HG03354 (cell line): ENCODE results near the gene TBXAS1.

ENCODE experiments used
- ATAC-seq: cut with Tn5 transposase; IDR thresholded peaks from one replicate; pipeline ENCODE4 v1.9.1; 2021; ENCODE audit warnings: mild to moderate bottlenecking; ENCODE audit not compliant: unreplicated experiment, poor library complexity, severe bottlenecking

Gene TBXAS1

DNA sequence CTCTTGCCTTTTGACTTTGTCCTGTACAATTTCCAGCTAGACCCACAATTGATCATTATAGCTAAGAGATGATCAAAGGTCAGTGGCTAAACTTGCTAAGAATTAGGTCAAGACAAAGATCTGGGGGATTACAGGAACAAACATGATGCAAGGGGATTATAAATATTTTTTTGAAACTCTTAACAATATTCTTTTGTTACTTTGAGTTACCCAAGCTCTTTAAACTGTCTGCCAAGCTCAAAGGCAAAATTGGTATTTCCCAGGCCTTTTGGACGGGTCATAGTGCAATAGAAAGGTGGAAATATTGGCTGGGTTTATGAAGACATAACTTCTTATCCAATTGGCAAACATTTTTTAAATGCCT, 23.4 kb downstream of the TBXAS1 start:
- no peak for ATAC-seq

DNA sequence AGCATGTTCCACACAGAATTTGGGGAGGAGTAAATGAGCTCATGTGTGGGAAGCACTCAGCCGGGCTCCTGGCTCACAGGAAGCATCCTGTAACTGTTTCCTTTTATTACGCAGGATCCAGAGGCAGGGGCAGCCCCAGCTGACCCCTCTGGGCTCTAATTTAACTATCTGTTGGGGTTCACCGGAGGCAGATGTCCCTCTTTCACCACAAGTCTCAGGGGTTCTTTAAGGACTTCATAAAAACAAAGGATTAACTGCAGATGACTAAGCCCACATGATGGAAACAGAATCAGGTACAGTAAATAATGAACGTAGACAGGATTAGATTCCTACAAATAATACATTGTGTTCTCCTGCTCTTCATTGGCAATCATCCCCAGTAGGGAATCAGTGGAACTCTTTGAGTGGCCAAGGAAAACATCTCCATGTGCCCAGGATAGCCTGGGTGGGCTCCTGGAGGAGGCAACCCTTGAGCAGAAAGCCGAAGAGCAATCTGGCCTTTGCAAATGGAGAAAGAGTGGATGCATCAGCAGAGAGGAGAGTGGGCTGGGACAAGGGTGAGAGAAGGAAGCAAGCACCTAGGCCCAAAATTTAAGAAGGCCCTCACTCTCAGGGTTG, 24.6 kb downstream of the TBXAS1 start:
- ATAC-seq = no peak

DNA sequence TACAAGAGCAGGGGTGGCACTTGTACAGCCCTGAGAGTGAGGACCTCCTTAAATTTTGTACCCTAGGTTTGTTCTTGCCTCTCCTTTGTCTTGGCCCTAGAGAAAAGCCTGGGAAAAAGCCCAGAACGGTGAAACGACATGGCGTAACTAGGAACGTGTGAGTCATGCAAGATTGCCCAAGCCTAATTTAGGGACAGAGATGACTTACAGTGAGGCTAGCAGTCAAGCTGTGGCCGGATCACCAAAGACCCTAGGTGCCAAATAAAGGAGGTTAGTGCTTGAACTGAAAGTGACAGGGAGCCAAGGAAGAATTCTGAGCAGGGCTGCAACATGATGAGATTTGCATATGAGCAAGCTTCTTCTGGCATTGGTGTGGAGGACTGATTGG, 25.1 kb downstream of the TBXAS1 start:
- no peak for ATAC-seq

DNA sequence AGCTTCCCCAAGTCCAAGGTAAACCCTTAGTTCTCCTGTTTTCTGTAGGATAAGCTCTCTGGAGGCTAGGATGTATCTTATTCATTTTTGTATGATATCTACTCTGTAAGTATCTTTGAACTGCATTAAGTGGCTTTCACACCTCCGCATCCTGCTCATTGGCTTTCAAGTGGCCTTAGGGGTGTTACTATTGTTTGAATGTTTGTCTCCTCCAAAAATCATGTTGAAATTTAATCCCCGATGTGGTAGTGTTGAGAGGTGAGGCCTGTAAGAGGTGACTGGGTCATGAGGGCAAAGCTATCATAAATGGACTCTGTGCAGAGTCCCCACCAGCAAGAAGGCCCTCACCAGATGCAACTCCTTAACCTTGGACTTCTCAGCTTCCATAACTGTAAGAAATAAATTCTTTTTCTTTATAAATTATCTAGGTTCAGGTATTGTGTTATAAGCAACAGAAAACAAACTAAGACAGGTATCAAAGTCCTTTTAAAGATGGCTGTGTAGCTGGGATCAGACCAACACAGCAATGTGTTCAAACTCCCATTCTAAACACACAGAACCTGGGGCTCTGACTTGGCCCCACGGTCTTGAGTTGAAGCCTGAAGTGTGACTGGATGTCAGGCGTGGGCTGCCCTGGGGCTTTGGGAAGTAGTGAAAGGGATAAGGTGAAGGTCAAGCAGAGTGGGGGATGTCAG, 25.9 kb downstream of the TBXAS1 start:
- ATAC-seq = peak; percentile 27

DNA sequence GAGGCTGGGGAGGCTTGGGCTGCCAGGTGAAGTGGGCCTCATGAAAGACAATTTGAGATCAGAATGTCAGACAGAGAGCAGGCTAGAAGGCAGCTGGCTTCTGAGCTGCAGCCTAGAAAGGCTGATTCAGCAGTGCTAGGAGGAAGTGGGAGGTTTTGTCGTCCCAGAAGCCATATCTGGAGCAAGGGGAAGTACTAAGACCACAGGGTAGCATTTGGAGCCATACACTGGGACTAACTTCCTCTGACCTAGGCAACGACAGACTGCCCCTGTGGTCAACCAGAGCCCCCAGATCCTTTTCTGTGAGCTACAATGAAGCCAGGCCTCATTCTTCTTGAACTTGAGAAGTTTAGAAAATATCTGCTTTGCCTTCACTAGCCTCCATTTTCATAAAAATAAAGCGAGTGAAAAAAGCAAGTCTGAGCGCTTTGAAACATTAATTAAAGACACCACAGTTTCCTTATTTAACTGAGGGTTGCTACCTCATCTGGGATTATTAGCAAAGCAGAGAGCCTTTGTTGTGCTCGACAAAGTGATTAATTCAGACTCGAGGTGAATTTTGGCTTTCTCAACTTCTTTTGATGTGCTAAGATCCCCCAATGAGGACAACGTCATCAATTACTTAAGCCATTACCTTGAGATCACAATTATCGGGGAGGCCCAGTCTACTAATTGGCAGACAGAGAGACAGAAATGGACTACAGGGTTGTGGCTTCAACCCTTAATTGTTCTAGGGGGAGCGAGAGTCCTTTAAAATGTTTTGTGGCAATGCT, 26.6 kb downstream of the TBXAS1 start:
- ATAC-seq = peak; percentile 78

DNA sequence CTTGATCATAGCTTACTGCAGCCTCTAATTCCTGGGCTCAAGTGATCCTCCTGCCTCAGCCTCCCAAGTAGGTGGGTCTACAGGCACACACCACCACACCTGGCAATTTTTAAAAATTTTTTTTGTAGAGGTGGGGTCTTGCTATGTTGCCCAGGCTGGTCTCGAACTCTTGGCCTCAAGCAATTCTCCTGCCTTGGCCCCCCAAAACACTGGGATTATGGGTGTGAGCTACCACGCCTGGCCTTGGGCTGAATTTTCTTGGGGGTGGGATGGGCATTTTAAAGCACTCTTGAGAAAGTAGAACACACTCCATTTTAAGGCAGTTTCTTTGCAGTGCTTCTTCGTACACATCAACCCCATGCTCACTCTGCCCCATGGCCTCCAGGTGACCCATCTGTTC, 28.7 kb downstream of the TBXAS1 start:
- ATAC-seq = no peak

DNA sequence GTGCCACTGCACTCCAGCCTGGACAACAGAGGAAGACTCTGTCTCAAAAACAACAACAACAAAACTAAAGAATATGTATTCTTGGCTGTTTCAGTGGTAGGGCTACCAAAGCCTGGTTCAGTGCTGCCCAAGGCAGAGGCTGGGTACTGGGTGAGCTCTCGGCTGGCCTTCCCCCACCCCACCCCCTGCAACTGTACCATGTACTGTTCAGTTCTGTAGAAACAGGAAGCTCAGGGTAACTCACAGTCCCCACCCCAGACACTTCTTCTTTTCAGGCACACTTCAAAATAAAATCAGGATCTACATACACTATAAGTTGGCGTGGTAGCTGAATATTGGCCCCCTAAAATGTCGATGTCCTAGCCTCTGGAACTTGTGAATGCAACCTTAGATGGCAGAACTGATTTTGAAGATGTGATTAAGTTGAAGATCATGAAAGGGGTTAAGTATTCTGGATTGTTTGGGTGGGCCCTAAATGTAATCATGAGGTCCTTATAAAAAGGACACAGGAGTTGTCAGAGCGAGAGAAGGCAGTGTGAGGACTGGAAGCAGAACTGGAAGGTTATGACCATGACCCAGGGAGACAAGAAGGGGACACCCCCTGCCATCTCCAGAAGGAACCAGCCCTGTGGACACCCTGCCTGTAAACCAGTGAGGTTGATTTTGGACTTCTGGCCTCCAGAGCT, 31.2 kb downstream of the TBXAS1 start:
- ATAC-seq = no peak

DNA sequence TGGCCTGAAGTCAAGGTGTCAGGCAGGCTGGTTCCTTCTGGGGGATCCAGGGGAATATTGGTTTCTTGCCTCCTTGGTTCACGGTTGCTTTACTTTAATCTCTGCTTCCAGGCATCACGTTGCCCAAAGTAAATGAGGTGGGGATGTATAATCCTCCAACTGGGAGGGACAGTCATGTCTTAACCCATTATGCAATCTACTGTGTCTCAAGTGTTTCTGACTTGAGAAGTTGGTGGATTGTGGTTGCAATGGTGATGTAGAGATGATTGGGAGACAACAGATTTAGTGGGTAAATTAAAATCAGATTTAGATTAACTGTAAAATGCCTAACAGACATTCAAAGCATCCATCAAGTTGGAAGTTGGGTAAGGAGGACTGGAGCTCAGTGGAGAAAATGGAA, 32.7 kb downstream of the TBXAS1 start:
- no peak for ATAC-seq

DNA sequence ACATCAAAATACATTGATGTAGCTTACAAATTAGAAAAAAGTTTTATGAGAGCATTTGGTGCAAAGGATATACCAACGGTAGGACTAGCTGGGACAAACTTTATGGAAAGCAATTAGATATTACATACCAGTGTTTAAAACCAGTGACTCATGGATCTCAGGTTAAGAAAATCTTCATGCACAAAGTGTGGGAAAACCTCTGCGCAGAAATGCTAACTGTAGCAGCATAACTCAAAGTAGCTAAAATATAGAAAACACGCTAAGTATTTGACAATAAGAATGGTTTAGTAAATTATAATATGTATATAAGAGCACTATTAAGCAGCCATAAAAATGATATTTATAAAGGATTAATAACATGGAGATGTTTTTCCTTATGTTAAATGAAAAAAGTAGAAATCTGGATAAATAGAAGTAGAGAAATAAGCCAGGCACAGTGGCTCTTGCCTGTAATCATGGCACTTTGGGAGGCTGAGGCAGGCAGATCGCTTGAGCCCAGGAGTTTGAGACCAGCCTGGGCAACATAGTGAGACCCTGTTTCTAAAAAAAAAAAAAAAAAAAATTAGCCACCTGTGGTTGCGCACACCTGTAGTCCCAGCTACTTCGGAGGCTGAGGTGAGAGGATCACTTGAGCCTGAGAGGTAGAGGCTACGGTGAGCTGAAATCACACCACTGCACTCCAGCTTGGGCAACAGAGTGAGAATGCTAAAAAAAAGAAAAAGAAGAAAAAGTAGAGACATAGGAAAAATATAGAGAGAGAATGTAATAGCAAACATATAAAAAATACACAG, 37.2 kb downstream of the TBXAS1 start:
- no peak for ATAC-seq

DNA sequence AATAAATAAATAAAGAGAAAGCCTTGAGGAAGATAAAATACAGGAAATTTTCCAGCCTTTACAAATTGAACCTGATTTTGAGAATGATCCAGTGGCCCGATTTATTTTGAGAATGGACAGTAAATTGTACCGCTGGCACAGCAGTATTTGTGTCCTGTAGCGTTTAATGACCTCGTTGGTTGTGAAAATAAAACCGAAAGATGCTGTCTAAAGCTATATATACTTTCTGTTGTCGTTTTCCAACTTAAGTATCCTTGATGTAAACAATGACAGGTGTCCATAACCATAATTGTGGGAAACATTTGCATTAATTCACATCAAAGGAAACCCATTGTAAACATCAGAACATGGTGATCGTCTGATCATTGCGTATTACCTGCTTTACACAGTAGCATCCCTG, 38.8 kb downstream of the TBXAS1 start:
- no peak for ATAC-seq

DNA sequence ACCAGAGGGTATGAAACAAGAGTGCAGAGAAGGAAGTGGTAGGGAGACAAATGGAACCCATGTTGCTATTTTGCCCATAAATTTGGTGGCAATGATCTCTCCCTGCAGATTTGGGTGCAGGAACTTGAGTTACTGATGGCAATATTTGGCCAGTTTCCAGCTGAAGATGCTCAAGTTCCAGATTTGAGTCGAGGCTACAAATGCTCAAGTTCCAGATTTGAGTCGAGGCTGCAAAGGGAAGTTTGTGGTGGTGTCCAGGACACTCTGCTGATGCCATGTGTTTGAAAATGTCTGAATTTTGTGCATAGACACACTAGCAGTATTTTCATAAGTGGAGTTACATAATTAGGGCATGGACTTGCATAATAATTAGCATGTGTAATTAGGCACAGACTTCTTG, 40.8 kb downstream of the TBXAS1 start:
- ATAC-seq = no peak

DNA sequence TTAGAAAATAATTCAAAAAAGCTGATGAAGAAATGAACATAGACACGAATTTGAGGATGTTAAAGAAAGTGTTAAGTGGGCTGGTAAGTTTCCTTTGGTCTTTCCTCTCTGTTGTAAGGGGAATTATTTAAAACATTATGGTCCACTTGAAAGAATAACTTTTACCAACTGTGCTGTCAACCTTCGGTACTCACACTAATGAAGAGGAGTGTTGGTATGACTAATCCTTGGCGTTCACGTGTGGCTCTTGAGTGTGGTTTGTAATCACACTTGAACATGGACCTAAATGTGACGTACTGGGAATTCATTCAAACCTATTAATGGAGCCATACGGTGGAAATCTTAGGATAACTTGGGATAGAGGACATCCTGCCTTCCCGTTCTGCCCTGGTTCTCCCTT, 41.3 kb downstream of the TBXAS1 start:
- ATAC-seq = no peak

DNA sequence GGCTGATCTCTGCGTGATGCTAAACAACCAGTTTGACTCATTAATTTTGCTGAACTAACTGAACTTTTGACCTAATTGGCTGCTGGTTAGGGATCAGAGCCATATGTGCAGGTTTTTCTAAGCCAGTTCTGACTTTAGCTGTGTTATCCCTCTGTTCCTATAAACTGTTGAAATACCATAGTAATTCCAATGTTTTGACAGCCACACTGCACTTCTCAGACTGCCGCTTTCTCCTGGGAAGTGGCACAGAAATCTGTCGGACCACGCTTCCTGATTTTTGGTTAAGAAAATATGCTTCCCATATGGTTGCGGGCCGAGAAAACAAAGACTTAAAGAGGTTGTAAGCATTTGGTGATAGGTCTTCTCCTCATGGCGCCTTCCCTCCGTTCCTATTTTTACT, 42.3 kb downstream of the TBXAS1 start:
- no peak for ATAC-seq

DNA sequence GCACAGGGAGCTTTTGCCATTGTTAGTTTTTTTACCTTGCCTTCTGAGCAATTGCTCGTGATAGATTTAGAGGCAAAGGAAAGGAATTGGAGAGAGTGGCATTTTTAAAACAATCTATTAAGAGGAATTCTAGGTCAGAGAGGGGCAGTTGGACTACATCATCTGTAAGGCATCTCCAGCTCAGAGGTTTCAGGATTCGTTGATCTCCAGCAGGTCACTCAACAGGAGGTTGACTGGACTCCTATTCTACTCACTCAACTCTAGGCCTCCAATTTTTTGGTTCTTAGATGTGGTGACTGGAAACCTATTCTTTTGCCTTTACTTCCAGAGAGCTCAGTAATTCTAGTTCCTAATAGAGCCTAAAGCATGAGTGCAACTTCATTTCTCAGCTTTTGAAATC, 42.8 kb downstream of the TBXAS1 start:
- ATAC-seq = no peak

DNA sequence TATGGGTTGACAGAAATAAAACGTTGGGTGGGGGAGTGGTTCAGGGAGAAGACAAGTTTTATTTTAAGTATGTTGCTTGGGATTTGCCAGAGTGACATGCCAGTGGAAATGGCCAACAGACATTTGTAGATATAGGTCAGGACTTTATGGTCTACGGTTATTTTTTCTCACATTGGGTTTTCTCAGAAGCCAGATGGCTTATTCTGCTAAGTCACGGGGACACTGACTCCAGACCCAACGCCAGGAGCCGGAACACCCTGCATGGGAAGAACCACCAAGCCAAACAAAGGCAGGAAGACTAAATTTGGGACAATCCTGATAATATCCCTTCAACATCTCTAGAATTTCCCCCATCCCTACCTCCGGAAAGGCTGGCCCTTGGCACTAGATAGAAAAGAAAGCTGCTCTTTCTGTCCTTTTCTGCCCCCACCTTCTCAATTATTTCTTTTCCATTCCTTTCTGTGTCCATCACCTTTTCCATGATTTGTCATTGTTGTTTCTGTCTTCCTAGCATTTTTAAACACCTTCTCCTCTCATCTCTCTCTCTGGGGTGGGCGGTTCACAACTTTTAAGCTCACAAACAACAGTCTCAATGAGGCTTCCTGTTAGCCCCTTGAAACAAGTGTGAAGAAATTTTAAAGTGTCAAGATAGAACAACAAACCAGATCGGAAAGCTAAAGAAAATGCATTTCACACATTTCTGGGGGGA, 44.7 kb downstream of the TBXAS1 start:
- ATAC-seq = no peak

DNA sequence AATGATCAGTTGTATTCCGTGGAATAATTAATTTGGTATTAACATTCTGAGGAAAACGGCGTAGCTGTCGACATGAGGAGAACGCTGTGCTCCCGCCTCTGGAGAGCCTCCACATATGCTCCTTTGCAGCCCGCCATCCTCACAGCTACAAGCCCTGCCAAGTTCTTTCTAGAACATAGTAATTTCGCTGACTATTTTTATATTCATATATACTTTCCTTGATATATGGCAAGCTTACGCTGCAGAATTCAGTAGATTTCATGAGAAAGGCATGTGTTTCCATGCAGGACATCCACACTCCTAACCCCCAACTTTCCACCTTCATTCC, 45.2 kb downstream of the TBXAS1 start:
- no peak for ATAC-seq

DNA sequence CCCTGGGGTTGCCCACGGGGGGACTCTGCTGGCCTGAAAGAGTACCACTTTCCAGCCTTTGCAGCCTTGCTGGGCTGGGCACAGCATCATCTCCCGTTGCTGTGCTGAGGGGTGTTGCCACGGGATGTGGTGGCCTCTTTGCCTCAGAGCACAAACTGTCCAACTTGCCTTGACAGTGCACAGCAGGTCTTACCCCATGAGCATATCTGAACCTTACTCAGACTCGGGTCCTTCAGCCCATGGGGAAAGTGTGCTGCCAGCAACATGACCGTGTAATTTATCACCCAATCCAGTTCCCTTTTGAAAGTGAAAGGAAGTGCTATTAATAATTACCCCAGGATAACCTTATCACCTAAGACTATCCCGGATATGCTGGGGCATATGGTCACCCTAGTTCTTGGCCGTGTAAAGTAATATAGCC, 46.8 kb downstream of the TBXAS1 start:
- ATAC-seq = peak; percentile 94

DNA sequence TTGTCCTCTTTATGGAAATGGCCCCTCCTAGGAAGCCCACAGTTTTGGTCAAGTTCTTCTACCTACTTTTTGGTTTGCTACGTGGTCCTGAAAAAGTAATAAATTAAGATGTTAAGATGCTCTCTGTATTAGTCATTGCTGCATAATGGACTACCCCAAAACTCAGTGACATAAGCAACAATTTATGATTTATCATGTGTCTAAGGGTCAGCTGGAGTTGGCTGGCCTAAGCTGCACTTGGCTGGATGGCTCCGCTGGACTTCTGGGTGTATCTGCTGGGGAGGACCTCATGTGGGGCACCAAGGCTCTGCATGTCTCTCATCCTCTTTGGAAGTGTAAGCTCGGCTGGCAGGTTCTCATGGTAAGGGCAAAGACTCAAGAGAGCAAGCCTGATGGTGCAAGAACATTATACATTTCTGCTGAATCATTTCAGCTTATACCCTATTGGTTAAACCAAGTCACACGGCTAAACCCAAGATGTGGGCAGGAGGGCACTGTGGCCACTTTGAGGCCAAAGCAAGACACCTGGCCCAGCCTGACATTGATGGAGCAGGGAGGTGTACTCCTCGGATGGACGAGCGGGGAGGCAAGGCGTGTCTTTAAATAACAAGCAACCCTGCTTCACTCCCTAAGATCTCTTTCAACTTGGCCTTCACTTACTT, 47.7 kb downstream of the TBXAS1 start:
- ATAC-seq = no peak

DNA sequence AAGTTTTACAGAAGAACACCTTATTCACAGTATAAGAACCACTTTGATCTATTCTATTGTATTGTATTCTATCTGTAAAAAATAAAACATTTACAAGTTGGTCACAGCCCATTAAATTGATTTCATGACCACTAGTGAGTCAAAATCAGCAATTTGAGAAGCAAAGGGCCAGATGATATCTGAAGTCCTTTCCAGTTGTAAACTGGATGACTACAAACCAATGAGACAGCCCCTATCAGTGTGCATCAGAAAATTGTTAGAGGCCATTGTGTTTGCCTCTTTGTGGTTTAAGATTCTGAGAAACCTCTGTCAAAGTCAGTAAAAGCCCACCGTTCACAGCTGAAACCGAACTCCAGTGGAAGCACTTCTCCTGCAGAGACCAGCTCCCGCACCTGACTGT, 54.8 kb downstream of the TBXAS1 start:
- no peak for ATAC-seq
